ENCODE data around the gene KATNIP. TPM values are rescaled to one million over a fixed set of nuclear protein-coding genes. Genes with fewer than 3 reads are reported as not detected.

Gene KATNIP
- total and polyA plus RNA-seq, 9 of the 15 experiments (the other 6 are each of a cell fraction or from before 2014, with no cell fraction given), result 1.7 to 13.2 (median 8.0) TPM

- no peaks in the 10 kb centered on the region for H3K9me3 ChIP-seq (replicated peaks; ENCODE audit: control insufficient read depth, insufficient read depth, low read depth, low read length)
- no peaks in the 10 kb centered on the region for H4K20me1 ChIP-seq (replicated peaks; ENCODE audit: control insufficient read depth, insufficient read depth, low read length)
- FAIRE-seq, result no peak
- no peak overlapping the region for H3K27ac ChIP-seq (ENCODE audit: extremely low read depth, low read depth, low read length)
- ChIA-PET CTCF (ENCODE audit: low intra/inter-chr PET ratio) (no interaction called here), POLR2A (no interaction called here)
- H3K4me2 ChIP-seq (ENCODE audit: insufficient read depth, low read length), result no peak overlapping the region
- 82% methylated on average over 5 of the region's 5 CpGs for WGBS (ENCODE audit: insufficient coverage, low coverage, missing lambda C conversion rate)
- H3K9me1 ChIP-seq (ENCODE audit: control insufficient read depth, insufficient read depth, low read length), result no peaks in the 10 kb centered on the region
- H3K36me3 ChIP-seq (ENCODE audit: control insufficient read depth, insufficient read depth, low read length), result peaks cover 89% of the 10 kb centered on the region; the same call in 2 of the 3 replicates
- no TSS peak for BruUV-seq (replicated peaks)
- H3K4me3 ChIP-seq, result no peak overlapping the region
- no peaks in the 10 kb centered on the region for H3K27me3 ChIP-seq (ENCODE audit: control insufficient read depth in 2 of 2, insufficient read depth in 2 of 2, low read length in 2 of 2)
- no peak overlapping the region for H3K9ac ChIP-seq (ENCODE audit: insufficient read depth in 1 of 2, low read depth in 2 of 2, low read length in 2 of 2)
- in situ Hi-C loops (cut with MboI) (no loop called here), intact Hi-C loops (cut with micrococcal nuclease) (no loop called here)
- no peak for ATAC-seq
- no peak overlapping the region for H2AFZ ChIP-seq (ENCODE audit: low read depth, low read length)
- no peak for DNase-seq (ENCODE audit: extremely low read depth in 1 of 4, low spot score in 3 of 4)
- H3K79me2 ChIP-seq (ENCODE audit: control insufficient read depth, insufficient read depth, low read length), result no peaks in the 10 kb centered on the region
- no peaks in the 10 kb centered on the region for H3K4me1 ChIP-seq (replicated peaks in 1 of 2; ENCODE audit: control insufficient read depth in 2 of 2, insufficient read depth in 2 of 2, low read length in 2 of 2)
- TF ChIP-seq SP2 (IDR thresholded peaks at IDR 0.05; ENCODE audit: extremely low read depth, low read depth, low read length, poor library complexity, severe bottlenecking) (no peak), DNMT1 (IDR thresholded peaks at IDR 0.05) (no peak), RNF2 (IDR thresholded peaks at IDR 0.05) (no peak), AFF1 (IDR thresholded peaks at IDR 0.05; ENCODE audit: low read depth in 1 of 2, partially characterized antibody in 2 of 2) (no peak), CHCHD3 (CRISPR knock-in tag; IDR thresholded peaks at IDR 0.05) (no peak), PHF8 (IDR thresholded peaks at IDR 0.05; ENCODE audit: borderline replicate concordance, low read length) (no peak), ZNF146 (CRISPR knock-in tag; IDR thresholded peaks at IDR 0.05; ENCODE audit: unreplicated experiment) (no peak), SIN3A (IDR thresholded peaks at IDR 0.05; ENCODE audit: borderline replicate concordance in 2 of 2, control insufficient read depth in 1 of 2, low read depth in 2 of 2, low read length in 2 of 2) (no peak), NR2C2 (CRISPR knock-in tag; IDR thresholded peaks at IDR 0.05) (no peak), NR2C2 (tag; IDR thresholded peaks at IDR 0.05) (no peak), SIX5 (IDR thresholded peaks at IDR 0.05; ENCODE audit: borderline replicate concordance in 1 of 2, insufficient read depth in 1 of 2, low read depth in 1 of 2, low read length in 2 of 2) (no peak), SRSF7 (optimal IDR thresholded peaks at IDR 0.05; ENCODE audit: low read depth, low read length) (no peak), CREM (IDR thresholded peaks at IDR 0.05; ENCODE audit: low read depth) (no peak), CUX1 (CRISPR knock-in tag; IDR thresholded peaks at IDR 0.05) (no peak), CHD2 (IDR thresholded peaks at IDR 0.05; ENCODE audit: low read depth, low read length) (no peak)
These were observed 46.3 kb upstream of the KATNIP start for GRCh38 chr16:27503662-27504061.

Measured in K562 (cell line).